ENCODE data around the gene IGFL4.

The IGFL4 gene

DNA sequence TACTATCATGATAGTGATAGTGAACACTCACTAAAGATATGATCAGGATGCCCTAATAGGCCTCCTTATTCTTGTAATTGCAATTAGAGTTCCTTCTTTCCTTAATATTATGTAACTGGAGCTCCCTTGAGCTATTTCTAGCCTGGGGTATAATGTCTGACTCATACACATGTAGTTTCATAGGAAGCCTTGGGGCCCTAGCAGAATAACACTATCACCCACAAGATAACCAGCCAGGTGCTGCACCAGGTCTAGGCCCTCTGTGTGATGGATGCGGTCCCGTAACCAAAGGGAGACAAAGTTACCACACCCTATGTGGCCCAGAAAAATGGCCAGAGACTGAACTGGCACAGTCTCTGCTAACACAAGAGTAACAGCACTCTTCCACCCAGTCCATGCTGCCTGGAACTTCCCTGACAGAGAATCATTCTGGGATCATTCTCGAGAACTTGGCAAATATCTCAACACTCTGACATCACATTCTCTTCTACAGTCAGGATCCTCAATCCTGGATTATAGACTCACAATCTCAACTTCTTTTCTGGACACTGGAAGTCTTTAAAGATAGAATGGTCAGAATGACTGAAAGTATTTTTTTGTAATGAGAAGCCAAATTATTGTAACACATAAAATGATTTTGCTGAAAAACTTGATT, 32.6 kb upstream of the IGFL4 start:
- Mint-ChIP-seq H3K4me1 (ENCODE audit: low read depth) (peaks cover 1% of the 10 kb centered on the region), H3K27ac (no peak overlapping the region), H3K36me3 (ENCODE audit: low read depth) (no peaks in the 10 kb centered on the region), H3K4me3 (no peak overlapping the region), H3K9me3 (no peaks in the 10 kb centered on the region), H3K27me3 (ENCODE audit: low read depth) (peaks cover 73% of the 10 kb centered on the region)
- no peak for DNase-seq (ENCODE audit: low spot score)

DNA sequence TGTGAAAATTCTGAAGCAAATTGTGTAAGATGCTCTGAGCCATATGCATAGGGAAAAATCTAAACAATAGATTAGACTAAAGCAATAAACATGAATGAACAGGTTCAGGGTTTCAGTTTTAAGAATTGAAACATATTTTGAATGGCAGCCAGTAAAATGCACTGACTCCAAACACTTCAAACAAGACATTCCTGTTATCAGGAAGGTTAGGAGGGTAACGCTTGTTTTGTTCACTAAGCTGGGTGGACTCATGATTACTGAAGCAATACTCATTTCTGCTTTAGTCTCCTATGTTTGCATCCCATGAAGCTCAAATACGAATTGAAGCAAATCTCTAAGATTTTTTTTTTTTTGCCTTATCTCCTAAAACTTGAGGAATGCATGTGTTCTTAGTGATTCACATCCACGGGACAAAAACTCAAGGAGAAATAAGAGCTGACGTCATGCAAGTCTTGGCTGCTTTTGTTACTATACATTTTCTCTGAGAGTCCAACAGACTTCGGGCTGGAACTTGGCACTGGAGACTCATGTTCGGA, 29.1 kb upstream of the IGFL4 start:
- DNase-seq (ENCODE audit: low spot score) = no peak
- Mint-ChIP-seq H3K27ac (no peak overlapping the region), H3K36me3 (ENCODE audit: low read depth) (no peaks in the 10 kb centered on the region)

DNA sequence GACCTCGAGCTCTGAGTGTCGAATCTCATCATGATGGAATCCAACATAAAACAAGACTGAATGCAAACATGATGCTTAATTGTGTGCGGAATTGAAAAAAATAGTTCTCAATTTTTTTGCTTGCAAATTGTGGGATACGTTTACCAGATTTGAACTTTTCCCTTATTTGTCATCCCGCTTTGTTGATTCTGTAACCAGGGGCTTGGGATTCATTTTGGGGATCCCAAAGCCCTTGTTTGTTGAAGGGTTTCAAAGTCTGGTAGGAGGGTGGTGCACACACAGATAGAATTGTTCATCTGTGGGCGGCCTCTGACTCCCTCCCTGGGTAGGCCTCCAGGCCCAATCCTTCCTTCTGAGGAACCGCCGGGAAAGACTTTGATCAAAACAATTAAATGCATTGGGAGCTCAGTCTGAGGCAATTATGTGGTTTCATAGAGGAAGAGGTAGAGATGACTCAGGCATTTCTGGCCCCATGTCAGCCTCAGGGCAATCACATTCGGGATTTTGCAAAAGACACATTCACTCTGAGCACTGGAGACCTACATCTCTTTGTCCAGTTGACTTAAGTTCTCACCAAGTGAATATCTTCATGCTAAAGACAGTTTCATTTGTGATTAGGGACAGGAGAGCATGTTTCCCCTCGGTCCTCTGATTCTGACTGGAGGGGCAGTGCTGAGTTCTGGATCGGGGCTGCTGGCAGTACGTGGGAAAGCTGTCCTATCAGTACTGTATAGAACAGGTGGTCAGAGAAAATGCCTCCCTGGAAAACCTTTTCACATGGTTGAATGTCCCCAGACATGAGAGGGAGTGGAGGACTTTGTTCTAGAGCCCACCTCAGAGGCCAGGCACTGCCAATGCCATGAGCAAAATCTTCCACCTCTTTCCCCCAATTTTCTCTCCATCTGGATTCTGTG, 27.8 kb upstream of the IGFL4 start:
- DNase-seq (ENCODE audit: low spot score) = no peak
- no peaks in the 10 kb centered on the region for H3K9me3 Mint-ChIP-seq

More for the DNA sequence above, 29.1 kb upstream of the IGFL4 start:
- Mint-ChIP-seq H3K4me1 (ENCODE audit: low read depth) (peaks cover 1% of the 10 kb centered on the region), H3K9me3 (no peaks in the 10 kb centered on the region), H3K27me3 (ENCODE audit: low read depth) (peaks cover 70% of the 10 kb centered on the region), H3K4me3 (no peak overlapping the region)

DNA sequence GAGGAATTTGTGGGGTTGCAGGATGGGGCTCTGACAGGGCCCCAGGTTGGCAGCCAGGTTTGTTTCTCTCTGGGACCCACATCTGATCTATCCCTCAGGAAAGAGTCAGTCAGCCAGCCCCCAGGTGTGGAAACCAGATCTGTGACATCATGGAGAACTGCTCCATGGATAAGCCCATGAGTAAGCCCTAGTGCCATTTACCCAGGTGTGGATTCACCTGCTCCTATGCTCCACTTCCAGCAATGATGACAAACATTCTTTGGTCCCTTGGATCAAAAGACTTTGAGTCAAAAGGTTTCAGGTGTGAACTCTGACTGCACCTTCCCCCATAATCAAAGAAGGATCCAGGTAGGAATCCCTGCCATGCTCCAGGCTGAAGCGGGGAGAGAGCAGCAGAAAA, 26.9 kb upstream of the IGFL4 start:
- no peaks in the 10 kb centered on the region for H3K9me3 Mint-ChIP-seq
- no peaks in the 10 kb centered on the region for H3K36me3 Mint-ChIP-seq (ENCODE audit: low read depth)
- DNase-seq (ENCODE audit: low spot score) = no peak
- H3K27ac Mint-ChIP-seq = no peak overlapping the region
- H3K4me3 Mint-ChIP-seq = no peak overlapping the region
- H3K4me1 Mint-ChIP-seq (ENCODE audit: low read depth) = peaks cover 1% of the 10 kb centered on the region
- H3K27me3 Mint-ChIP-seq (ENCODE audit: low read depth) = peaks cover 66% of the 10 kb centered on the region

More for the DNA sequence above, 27.8 kb upstream of the IGFL4 start:
- H3K4me3 Mint-ChIP-seq = no peak overlapping the region
- H3K36me3 Mint-ChIP-seq (ENCODE audit: low read depth) = no peaks in the 10 kb centered on the region
- H3K27me3 Mint-ChIP-seq (ENCODE audit: low read depth) = peaks cover 68% of the 10 kb centered on the region
- H3K4me1 Mint-ChIP-seq (ENCODE audit: low read depth) = peaks cover 1% of the 10 kb centered on the region
- H3K27ac Mint-ChIP-seq = no peak overlapping the region

DNA sequence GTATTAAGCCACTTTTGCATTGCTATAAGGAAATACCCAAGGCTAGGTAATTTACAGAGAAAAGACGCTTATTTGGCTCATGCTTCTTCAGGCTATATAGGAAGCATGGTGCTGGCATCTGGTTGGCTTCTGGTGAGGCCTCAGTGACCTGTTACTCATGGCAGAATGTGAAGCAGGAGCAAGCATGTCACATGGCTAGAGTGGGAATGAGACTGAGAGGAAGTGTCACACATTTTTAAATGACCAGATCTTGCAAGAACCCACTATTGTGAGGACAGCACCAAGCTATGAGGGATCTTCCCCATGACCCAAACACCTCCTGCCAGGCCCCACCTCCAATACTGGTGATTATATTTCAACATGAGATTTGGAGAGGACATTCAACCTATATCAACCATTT, 25.7 kb upstream of the IGFL4 start:
- Mint-ChIP-seq H3K9me3 (no peaks in the 10 kb centered on the region), H3K27me3 (ENCODE audit: low read depth) (peaks cover 67% of the 10 kb centered on the region), H3K36me3 (ENCODE audit: low read depth) (no peaks in the 10 kb centered on the region), H3K4me1 (ENCODE audit: low read depth) (peaks cover 1% of the 10 kb centered on the region), H3K27ac (no peak overlapping the region), H3K4me3 (no peak overlapping the region)
- no peak for DNase-seq (ENCODE audit: low spot score)

DNA sequence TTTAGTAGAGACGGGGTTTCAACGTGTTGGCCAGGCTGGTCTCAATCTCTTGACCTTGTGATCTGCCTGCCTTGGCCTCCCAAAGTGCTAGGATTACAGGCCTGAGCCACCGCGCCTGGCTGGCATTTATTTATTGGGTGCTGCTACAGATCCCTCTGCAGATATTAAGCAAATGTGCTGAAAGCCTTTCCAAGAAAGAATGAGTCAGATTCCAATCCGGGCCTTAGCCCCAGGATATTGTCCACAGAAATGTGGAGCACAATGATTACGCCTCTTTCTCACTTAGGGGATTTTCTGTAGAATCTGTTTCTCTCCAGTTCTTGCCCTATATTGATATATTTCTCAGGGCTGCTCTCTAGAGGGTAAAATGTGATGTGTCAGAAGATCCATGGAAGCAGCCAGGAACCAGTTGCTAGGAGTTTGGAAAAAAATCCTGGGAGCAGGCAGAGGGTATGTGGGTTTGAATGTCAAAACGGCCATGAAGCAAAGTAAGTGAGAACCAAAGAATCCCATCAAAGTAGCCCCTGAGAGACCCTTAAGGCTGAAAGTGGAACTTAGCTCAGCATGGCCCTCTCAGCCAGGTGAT, 24.8 kb upstream of the IGFL4 start:
- Mint-ChIP-seq H3K4me3 (no peak overlapping the region), H3K4me1 (ENCODE audit: low read depth) (peaks cover 1% of the 10 kb centered on the region), H3K27me3 (ENCODE audit: low read depth) (peaks cover 58% of the 10 kb centered on the region), H3K27ac (no peak overlapping the region), H3K36me3 (ENCODE audit: low read depth) (no peaks in the 10 kb centered on the region), H3K9me3 (peaks cover 5% of the 10 kb centered on the region)
- DNase-seq (ENCODE audit: low spot score) = no peak

DNA sequence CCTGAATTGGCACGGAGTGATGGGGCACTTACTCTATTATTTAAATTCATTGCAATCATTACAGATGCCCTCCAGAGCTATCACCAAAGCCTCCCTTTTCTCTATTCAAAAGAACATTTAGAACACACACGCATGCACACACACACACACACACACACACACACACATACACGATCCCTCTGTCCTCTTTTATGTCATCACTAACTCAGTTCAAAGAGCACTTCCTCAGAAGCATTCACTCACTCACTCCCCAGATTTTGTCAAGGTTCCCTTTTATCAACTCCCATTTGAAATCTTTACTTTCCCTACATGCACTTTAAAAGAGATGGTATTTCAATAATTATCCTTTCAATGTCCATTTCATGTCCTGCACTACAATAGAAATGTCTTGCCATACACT, 22.4 kb upstream of the IGFL4 start:
- Mint-ChIP-seq H3K27me3 (ENCODE audit: low read depth) (peaks cover 46% of the 10 kb centered on the region), H3K27ac (no peak overlapping the region), H3K4me1 (ENCODE audit: low read depth) (no peaks in the 10 kb centered on the region), H3K36me3 (ENCODE audit: low read depth) (no peaks in the 10 kb centered on the region), H3K4me3 (no peak overlapping the region), H3K9me3 (peaks cover 19% of the 10 kb centered on the region)
- DNase-seq (ENCODE audit: low spot score) = no peak

DNA sequence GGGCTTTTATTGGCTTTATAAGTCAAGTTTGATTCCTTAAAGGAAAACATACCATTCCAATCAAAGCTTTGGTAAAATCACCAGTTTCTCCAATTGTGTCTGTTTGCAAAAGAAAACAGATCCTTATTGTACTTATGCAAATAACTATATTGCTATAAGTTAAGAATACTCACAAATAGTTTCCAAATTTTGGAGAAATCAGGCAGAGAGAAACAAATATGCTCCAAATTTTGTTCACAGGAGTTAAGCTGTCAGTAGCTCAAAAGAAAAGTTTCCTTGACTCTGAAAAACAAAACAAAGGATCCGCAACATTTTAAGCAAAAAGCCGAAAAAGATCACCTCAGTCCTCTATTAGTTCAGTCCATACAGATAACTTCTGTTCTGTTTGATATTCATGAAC, 19.2 kb upstream of the IGFL4 start:
- DNase-seq (ENCODE audit: low spot score) = no peak
- no peak overlapping the region for H3K27ac Mint-ChIP-seq
- no peaks in the 10 kb centered on the region for H3K4me1 Mint-ChIP-seq (ENCODE audit: low read depth)
- H3K4me3 Mint-ChIP-seq = no peak overlapping the region
- H3K27me3 Mint-ChIP-seq (ENCODE audit: low read depth) = peaks cover 23% of the 10 kb centered on the region
- H3K9me3 Mint-ChIP-seq = peaks cover 19% of the 10 kb centered on the region
- H3K36me3 Mint-ChIP-seq (ENCODE audit: low read depth) = no peaks in the 10 kb centered on the region

DNA sequence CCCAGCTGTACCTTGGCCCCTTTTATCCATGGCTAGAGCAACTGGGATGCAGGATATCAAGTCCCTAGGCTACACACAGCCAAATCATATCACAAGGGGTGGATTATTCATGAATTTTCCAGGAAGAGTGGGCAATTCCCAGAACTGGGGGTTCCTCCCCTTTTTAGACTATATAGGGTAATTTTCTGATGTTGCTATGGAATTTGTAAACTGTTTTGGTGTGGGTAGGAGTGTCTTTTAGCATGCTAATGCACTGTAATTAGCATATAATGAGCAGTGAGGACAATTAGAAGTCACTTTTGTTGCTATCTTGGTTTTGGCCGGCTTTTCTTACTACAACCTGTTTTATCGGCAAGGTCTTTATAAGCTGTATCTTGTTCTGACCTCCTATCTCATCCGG, 18.0 kb upstream of the IGFL4 start:
- Mint-ChIP-seq H3K36me3 (ENCODE audit: low read depth) (no peaks in the 10 kb centered on the region), H3K27me3 (ENCODE audit: low read depth) (peaks cover 20% of the 10 kb centered on the region), H3K9me3 (peaks cover 19% of the 10 kb centered on the region), H3K4me3 (no peak overlapping the region), H3K4me1 (ENCODE audit: low read depth) (no peaks in the 10 kb centered on the region), H3K27ac (no peak overlapping the region)
- DNase-seq (ENCODE audit: low spot score) = no peak

DNA sequence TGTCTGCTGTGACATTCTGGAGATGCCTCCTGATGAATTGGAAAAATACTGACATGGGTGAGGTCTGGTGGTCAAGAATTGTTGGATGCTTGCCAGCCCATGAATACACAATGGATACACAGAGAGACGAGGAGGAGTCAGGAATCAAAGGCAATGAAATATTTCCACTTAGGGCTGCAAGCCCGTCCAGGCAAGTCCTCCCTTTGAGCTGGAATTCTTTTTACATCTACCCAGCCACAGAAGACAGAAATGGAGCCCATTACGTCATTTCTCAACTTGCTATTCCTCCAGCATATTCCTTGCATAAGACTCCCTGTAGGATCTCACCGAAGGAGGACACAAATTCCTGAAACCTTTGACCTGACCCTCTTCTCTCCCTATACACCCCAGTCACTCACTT, 15.7 kb upstream of the IGFL4 start:
- H3K27ac Mint-ChIP-seq = no peak overlapping the region
- no peak for DNase-seq (ENCODE audit: low spot score)
- peaks cover 23% of the 10 kb centered on the region for H3K27me3 Mint-ChIP-seq (ENCODE audit: low read depth)
- peaks cover 19% of the 10 kb centered on the region for H3K9me3 Mint-ChIP-seq
- no peak overlapping the region for H3K4me3 Mint-ChIP-seq
- H3K4me1 Mint-ChIP-seq (ENCODE audit: low read depth) = no peaks in the 10 kb centered on the region
- H3K36me3 Mint-ChIP-seq (ENCODE audit: low read depth) = no peaks in the 10 kb centered on the region

DNA sequence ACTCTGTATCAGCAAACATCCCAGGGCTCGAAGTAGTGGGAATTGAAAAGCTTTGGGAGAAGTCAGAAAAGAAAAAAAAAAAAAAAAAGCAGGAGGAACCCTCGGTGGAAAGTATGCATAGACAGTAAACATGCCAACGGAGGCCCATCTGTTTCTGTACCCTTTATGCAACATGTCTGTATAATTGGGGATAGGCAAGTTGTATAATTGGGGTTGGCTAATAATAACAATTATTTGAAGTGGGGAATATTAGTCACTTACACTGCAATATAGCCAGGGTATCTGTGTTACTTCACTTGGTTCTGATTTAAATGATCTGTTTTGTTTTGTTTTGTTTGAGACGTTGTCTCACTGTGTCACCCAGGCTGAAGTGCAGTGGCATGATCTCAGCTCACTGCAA, 12.1 kb upstream of the IGFL4 start:
- peaks cover 31% of the 10 kb centered on the region for H3K27me3 Mint-ChIP-seq (ENCODE audit: low read depth)
- no peak for DNase-seq (ENCODE audit: low spot score)
- H3K4me3 Mint-ChIP-seq = no peak overlapping the region
- H3K36me3 Mint-ChIP-seq (ENCODE audit: low read depth) = no peaks in the 10 kb centered on the region
- no peaks in the 10 kb centered on the region for H3K4me1 Mint-ChIP-seq (ENCODE audit: low read depth)
- H3K9me3 Mint-ChIP-seq = no peaks in the 10 kb centered on the region
- H3K27ac Mint-ChIP-seq = no peak overlapping the region

DNA sequence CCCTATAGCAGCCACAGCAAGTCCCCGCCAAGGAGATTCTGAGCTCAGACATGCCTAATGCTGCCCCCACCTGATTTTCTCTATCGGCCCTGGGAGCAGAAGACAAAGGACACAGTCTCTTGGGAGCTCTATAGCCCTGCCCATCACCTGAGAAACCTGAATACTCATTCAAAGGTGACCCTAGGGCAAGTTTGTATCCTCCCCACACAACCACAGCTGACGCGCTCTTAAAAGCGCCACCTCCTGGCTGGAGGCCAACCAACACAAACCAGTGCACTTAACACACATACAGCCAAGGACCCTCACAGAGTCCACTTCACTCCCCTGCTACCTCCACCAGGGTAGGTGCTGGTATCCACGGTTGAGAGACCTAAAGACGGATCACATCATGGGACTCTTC, 8.8 kb upstream of the IGFL4 start:
- H3K4me1 Mint-ChIP-seq (ENCODE audit: low read depth) = no peaks in the 10 kb centered on the region
- DNase-seq (ENCODE audit: low spot score) = no peak
- no peaks in the 10 kb centered on the region for H3K9me3 Mint-ChIP-seq
- H3K4me3 Mint-ChIP-seq = no peak overlapping the region
- no peaks in the 10 kb centered on the region for H3K36me3 Mint-ChIP-seq (ENCODE audit: low read depth)
- no peak overlapping the region for H3K27ac Mint-ChIP-seq
- peaks cover 51% of the 10 kb centered on the region for H3K27me3 Mint-ChIP-seq (ENCODE audit: low read depth)

DNA sequence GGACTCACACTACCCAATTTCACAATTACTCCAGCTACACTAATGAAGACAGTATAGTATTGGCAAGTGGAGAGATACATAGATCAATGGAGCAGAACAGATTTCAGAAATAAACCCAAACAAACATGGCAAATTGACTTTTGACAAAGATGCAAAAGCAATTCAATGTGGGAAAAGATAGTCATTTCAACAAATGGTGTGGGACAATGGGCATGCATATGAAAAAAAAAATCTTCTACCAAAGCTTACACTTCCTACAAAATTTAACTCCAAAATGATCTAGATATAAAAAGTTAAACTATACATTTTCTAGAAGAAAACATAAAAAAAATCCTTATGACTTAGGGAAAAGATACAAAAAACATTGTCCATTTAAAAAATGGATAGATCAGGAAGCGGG, 2.7 kb upstream of the IGFL4 start:
- peaks cover 44% of the 10 kb centered on the region for H3K27me3 Mint-ChIP-seq (ENCODE audit: low read depth)
- DNase-seq (ENCODE audit: low spot score) = no peak

DNA sequence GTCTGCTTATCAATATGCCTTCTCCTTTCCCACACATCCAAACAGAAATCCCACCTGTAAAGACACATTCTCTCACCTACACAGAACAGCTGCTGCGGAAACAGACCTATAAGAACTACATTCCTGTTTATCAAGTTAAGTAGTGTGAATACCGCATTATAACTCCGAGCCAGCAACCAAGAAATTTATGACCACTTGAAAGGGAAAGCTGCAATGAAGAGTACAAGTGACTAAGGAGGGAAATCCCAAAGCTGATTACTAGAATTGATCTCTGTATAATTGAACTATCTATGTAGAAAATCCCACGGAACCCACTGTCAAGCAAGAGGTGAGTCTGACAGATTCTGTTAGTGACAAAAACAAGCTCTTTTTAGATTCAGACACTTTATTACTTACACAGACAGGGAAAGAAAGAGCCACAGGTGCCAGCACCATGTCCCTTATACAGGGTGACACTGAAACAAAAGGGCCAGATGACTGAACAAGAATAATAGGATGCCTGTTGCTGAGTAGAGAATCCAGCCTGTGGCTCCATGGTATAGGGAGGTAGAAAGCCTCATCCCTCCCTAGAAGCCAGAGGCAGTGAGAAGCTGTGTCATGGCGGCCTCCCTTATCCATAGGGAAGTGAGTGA, 1.6 kb upstream of the IGFL4 start:
- no peaks in the 10 kb centered on the region for H3K36me3 Mint-ChIP-seq (ENCODE audit: low read depth)

More for the DNA sequence above, 2.7 kb upstream of the IGFL4 start:
- no peak overlapping the region for H3K27ac Mint-ChIP-seq
- H3K4me3 Mint-ChIP-seq = no peak overlapping the region
- H3K9me3 Mint-ChIP-seq = no peaks in the 10 kb centered on the region
- H3K36me3 Mint-ChIP-seq (ENCODE audit: low read depth) = no peaks in the 10 kb centered on the region
- H3K4me1 Mint-ChIP-seq (ENCODE audit: low read depth) = no peaks in the 10 kb centered on the region

More for the DNA sequence above, 1.6 kb upstream of the IGFL4 start:
- no peaks in the 10 kb centered on the region for H3K4me1 Mint-ChIP-seq (ENCODE audit: low read depth)
- no peak overlapping the region for H3K4me3 Mint-ChIP-seq
- no peak overlapping the region for H3K27ac Mint-ChIP-seq
- peaks cover 33% of the 10 kb centered on the region for H3K27me3 Mint-ChIP-seq (ENCODE audit: low read depth)
- DNase-seq (ENCODE audit: low spot score) = no peak
- no peaks in the 10 kb centered on the region for H3K9me3 Mint-ChIP-seq

All from T-helper 2 cell treated with Interferon-gamma antibody and Interleukin-4, amounts not matched to agents 5 μg/mL and 100 μg/mL, for 36 hours (primary cell).